ENCODE results near the gene NEMP1.

NEMP1 gene

GRCh38 chr12:57107456-57108155 lies 29.0 kb upstream of the NEMP1 start:
- DNase-seq: no peak

GRCh38 chr12:57106021-57106708 lies 27.6 kb upstream of the NEMP1 start:
- DNase-seq: no peak

- no peak for DNase-seq
Measured at GRCh38 chr12:57105011-57105753, 26.6 kb upstream of the NEMP1 start.

GRCh38 chr12:57104292-57104910 lies 25.8 kb upstream of the NEMP1 start:
- DNase-seq: no peak

- DNase-seq: no peak
Measured at GRCh38 chr12:57103856-57104255, 25.3 kb upstream of the NEMP1 start.

GRCh38 chr12:57101892-57102695 lies 23.5 kb upstream of the NEMP1 start:
- no peak for DNase-seq

- DNase-seq: no peak
Measured at GRCh38 chr12:57099766-57100165, 21.2 kb upstream of the NEMP1 start.

- no peak for DNase-seq
Measured at GRCh38 chr12:57099047-57099714, 20.6 kb upstream of the NEMP1 start.

- DNase-seq: no peak
Measured at GRCh38 chr12:57098546-57098945, 20.0 kb upstream of the NEMP1 start.

- no peak for DNase-seq
Measured at GRCh38 chr12:57097554-57097835, 18.9 kb upstream of the NEMP1 start.

- no peak for DNase-seq
Measured at GRCh38 chr12:57096748-57097553, 18.4 kb upstream of the NEMP1 start.

GRCh38 chr12:57096099-57096572 lies 17.5 kb upstream of the NEMP1 start:
- DNase-seq: no peak

- DNase-seq: no peak
Measured at GRCh38 chr12:57095440-57095839, 16.8 kb upstream of the NEMP1 start.

- DNase-seq: no peak
Measured at GRCh38 chr12:57094208-57095160, 15.9 kb upstream of the NEMP1 start.

- peak; percentile 80 for DNase-seq
Measured at GRCh38 chr12:57093415-57094207, 15.0 kb upstream of the NEMP1 start.

GRCh38 chr12:57092876-57093414 lies 14.4 kb upstream of the NEMP1 start:
- DNase-seq: no peak

- DNase-seq: no peak
Measured at GRCh38 chr12:57092529-57092862, 13.9 kb upstream of the NEMP1 start.

GRCh38 chr12:57091638-57092528 lies 13.3 kb upstream of the NEMP1 start:
- DNase-seq: no peak
